H1 (cell line): ENCODE data around the gene B3GNT2. TPM values are rescaled to one million over a fixed set of nuclear protein-coding genes. Genes with fewer than 3 reads are reported as not detected.

Source experiments
- CTCF ChIA-PET: fragments of 300-600 bp; sonication (Branson Sonifier 250); formaldehyde crosslinking; loops from one replicate; lab custom pipeline; 2021; ENCODE audit not compliant: partially characterized antibody; lab: Charles Lee
- POLR2A ChIA-PET: fragments of 300-600 bp; sonication (Branson Sonifier 250); formaldehyde crosslinking; loops from one replicate; lab custom pipeline; 2021; ENCODE audit warnings: inconsistent platforms; ENCODE audit not compliant: partially characterized antibody; lab: Charles Lee
- DNase-seq, 2 experiments: peaks; one replicate each; pipeline versions ENCODE4 v3.0.0 to v3.0.0-alpha.2; 2010 to 2022; ENCODE audit warnings: low spot score in 2 of 2, low read depth in 1 of 2, mixed read lengths in 1 of 2
- FAIRE-seq: peaks from 2 replicates; lab custom pipeline; 2011; peaks lifted over from hg19 to GRCh38; lab: Jason Lieb, UNC
- H2AFZ ChIP-seq: 2 replicates; pipeline ENCODE4 v1.8.1; 2012; ENCODE audit warnings: low read length, inconsistent platforms
- H2AK5ac ChIP-seq: 2 replicates; pipeline ENCODE4 v1.6.1; 2013; ENCODE audit warnings: low read depth, low read length
- H2BK120ac ChIP-seq: replicated peaks from 2 replicates; pipeline ENCODE3; 2013; ENCODE audit warnings: low read depth, low read length, inconsistent platforms
- H2BK12ac ChIP-seq: 2 replicates; pipeline ENCODE4 v1.6.1; 2013; ENCODE audit warnings: low read depth, low read length
- H2BK15ac ChIP-seq: 2 replicates; pipeline ENCODE4 v1.6.1; 2013; ENCODE audit warnings: low read length
- H2BK20ac ChIP-seq: 2 replicates; pipeline ENCODE4 v1.6.1; 2013; ENCODE audit warnings: low read length
- H2BK5ac ChIP-seq: 2 replicates; pipeline ENCODE4 v1.6.1; 2013; ENCODE audit warnings: low read depth, low read length
- H3K14ac ChIP-seq: 2 replicates; pipeline ENCODE4 v1.6.1; 2013; ENCODE audit warnings: inconsistent platforms; ENCODE audit not compliant: insufficient read length
- H3K18ac ChIP-seq: 2 replicates; pipeline ENCODE4 v1.6.1; 2013; ENCODE audit warnings: low read length; ENCODE audit errors: extremely low read depth
- H3K23ac ChIP-seq: 2 replicates; pipeline ENCODE4 v1.6.1; 2013; ENCODE audit warnings: inconsistent platforms; ENCODE audit not compliant: insufficient read length
- H3K23me2 ChIP-seq: 2 replicates; pipeline ENCODE4 v1.6.1; 2013; ENCODE audit warnings: low read depth, low read length
- H3K27ac ChIP-seq: 2 replicates; pipeline ENCODE4 v1.6.1; 2011; ENCODE audit warnings: low read depth, low read length, inconsistent platforms
- H3K27me3 ChIP-seq, 4 experiments: replicated peaks in 1 of 4; 1 replicate in 1 of 4; 2 replicates in 3 of 4; pipeline versions ENCODE4 v1.6.1 to v1.8.1; 2011 to 2013; ENCODE audit warnings: low read length in 3 of 4, mild to moderate bottlenecking in 3 of 4, inconsistent platforms in 2 of 4, mixed read lengths in 2 of 4, moderate library complexity in 1 of 4; ENCODE audit not compliant: control insufficient read depth in 3 of 4, insufficient read depth in 3 of 4; ENCODE audit errors: extremely low read depth in 1 of 4
- H3K36me3 ChIP-seq, 4 experiments: 2 replicates each; pipeline versions ENCODE4 v1.6.1 to v1.8.1; 2011 to 2013; ENCODE audit warnings: mild to moderate bottlenecking in 4 of 4, low read length in 3 of 4, moderate library complexity in 2 of 4, control low read depth in 1 of 4, inconsistent platforms in 1 of 4; ENCODE audit not compliant: insufficient read depth in 4 of 4, control insufficient read depth in 2 of 4
- H3K4ac ChIP-seq: replicated peaks from 2 replicates; pipeline ENCODE3; 2013; ENCODE audit warnings: low read length, low read depth, mixed read lengths, inconsistent platforms; ENCODE audit not compliant: insufficient read length
- H3K4me1 ChIP-seq, 4 experiments: replicated peaks in 1 of 4; 1 replicate in 1 of 4; 2 replicates in 3 of 4; pipeline versions ENCODE4 v1.6.1 to v1.8.1; 2011 to 2013; ENCODE audit warnings: low read length in 3 of 4, inconsistent platforms in 2 of 4, mixed read lengths in 1 of 4; ENCODE audit not compliant: insufficient read depth in 4 of 4, control insufficient read depth in 3 of 4
- H3K4me2 ChIP-seq, 2 experiments: 2 replicates each; pipeline versions ENCODE4 v1.6.1 to v1.8.1; 2011 to 2013; ENCODE audit warnings: low read depth in 2 of 2, low read length in 2 of 2, control low read depth in 1 of 2, inconsistent platforms in 1 of 2, mild to moderate bottlenecking in 1 of 2; ENCODE audit not compliant: insufficient read depth in 1 of 2
- H3K4me3 ChIP-seq, 4 experiments: fragments of 200-600, 300-600 bp in 1 of 4; sonication (generic), shearing (Covaris generic), sonication (Bioruptor Twin) in 1 of 4; 2 replicates each; pipeline versions ENCODE4 v1.5.1 to v1.8.1; 2011 to 2016; ENCODE audit warnings: low read length in 4 of 4, low read depth in 3 of 4, control low read depth in 2 of 4, inconsistent platforms in 2 of 4, mild to moderate bottlenecking in 2 of 4, mixed read lengths in 1 of 4, moderate library complexity in 1 of 4; ENCODE audit not compliant: insufficient read depth in 2 of 4; ENCODE audit errors: extremely low read depth in 1 of 4
- H3K56ac ChIP-seq: replicated peaks from 2 replicates; pipeline ENCODE3; 2013; ENCODE audit warnings: low read depth, mild to moderate bottlenecking, mixed read lengths, low read length, inconsistent platforms; ENCODE audit not compliant: insufficient read length
- H3K79me1 ChIP-seq: 2 replicates; pipeline ENCODE4 v1.6.1; 2013; ENCODE audit warnings: low read depth, low read length, control low read depth
- H3K79me2 ChIP-seq, 2 experiments: 2 replicates each; pipeline versions ENCODE4 v1.6.1 to v1.8.1; 2012 to 2013; ENCODE audit warnings: low read length in 2 of 2, mild to moderate bottlenecking in 2 of 2, inconsistent platforms in 1 of 2; ENCODE audit not compliant: insufficient read depth in 2 of 2, control insufficient read depth in 1 of 2
- H3K9ac ChIP-seq, 4 experiments: replicated peaks in 1 of 4; 1 replicate in 1 of 4; 2 replicates in 3 of 4; pipeline versions ENCODE4 v1.6.1 to v1.8.1; 2011 to 2013; ENCODE audit warnings: low read depth in 3 of 4, low read length in 3 of 4, control low read depth in 2 of 4, mild to moderate bottlenecking in 2 of 4, moderate library complexity in 2 of 4, inconsistent platforms in 1 of 4; ENCODE audit errors: extremely low read depth in 1 of 4
- H3K9me3 ChIP-seq, 2 experiments: 2 replicates each; pipeline versions ENCODE4 v1.6.1 to v1.8.1; 2012 to 2013; ENCODE audit warnings: mild to moderate bottlenecking in 2 of 2, moderate library complexity in 2 of 2, control low read depth in 1 of 2, inconsistent platforms in 1 of 2, low read depth in 1 of 2, low read length in 1 of 2, mixed read lengths in 1 of 2; ENCODE audit not compliant: insufficient read depth in 2 of 2
- H4K20me1 ChIP-seq, 2 experiments: replicated peaks in 1 of 2; 2 replicates each; pipeline versions ENCODE3 to v1.8.1; 2011 to 2013; ENCODE audit warnings: inconsistent platforms in 2 of 2, low read length in 2 of 2, mild to moderate bottlenecking in 1 of 2; ENCODE audit not compliant: insufficient read depth in 2 of 2, control insufficient read depth in 1 of 2
- H4K5ac ChIP-seq: 2 replicates; pipeline ENCODE4 v1.6.1; 2013; ENCODE audit warnings: low read length, low read depth, mixed read lengths, inconsistent platforms; ENCODE audit not compliant: insufficient read length
- H4K8ac ChIP-seq: 2 replicates; pipeline ENCODE4 v1.8.0; 2013; ENCODE audit warnings: mild to moderate bottlenecking, moderate library complexity, low read length, inconsistent platforms; ENCODE audit not compliant: insufficient read depth; ENCODE audit errors: extremely low read depth
- H4K91ac ChIP-seq: replicated peaks from 2 replicates; pipeline ENCODE3; 2013; ENCODE audit warnings: low read length, mixed read lengths, inconsistent platforms; ENCODE audit not compliant: insufficient read length
- FOSL1 ChIP-seq: IDR thresholded peaks from 2 replicates; pipeline ENCODE4 v1.6.1; 2011; ENCODE audit warnings: mild to moderate bottlenecking, low read depth, low read length, moderate library complexity; ENCODE audit not compliant: insufficient read depth
- MAFK ChIP-seq: IDR thresholded peaks from 2 replicates; pipeline ENCODE4 v1.6.1; 2012; ENCODE audit warnings: low read depth, mild to moderate bottlenecking, improper control_type of control experiment, low read length
- RNF2 ChIP-seq: fragments of 200-900, 300-1000 bp; sonication (generic); IDR thresholded peaks from 2 replicates; pipeline ENCODE4 v1.7.1; 2016; ENCODE audit warnings: borderline replicate concordance, low read depth, mild to moderate bottlenecking, antibody characterized with exemption, low read length; ENCODE audit not compliant: poor library complexity, severe bottlenecking; ENCODE audit errors: missing control alignments
- SIRT6 ChIP-seq: IDR thresholded peaks from one replicate; pipeline ENCODE4 v1.7.1; 2012; ENCODE audit warnings: low read length, inconsistent platforms
- WGBS, 2 experiments: shearing (Covaris generic) in 1 of 2; methylation state at CpG; one replicate each; pipeline versions ENCODE4 v1.1.6 to v1.1.7; 2013 to 2015; ENCODE audit warnings: low lambda C conversion rate in 2 of 2, mixed read lengths in 2 of 2, inconsistent platforms in 1 of 2, low coverage in 1 of 2, missing lambda C conversion rate in 1 of 2; ENCODE audit not compliant: insufficient replicate concordance in 2 of 2, insufficient coverage in 1 of 2, insufficient read length in 1 of 2; ENCODE audit errors: extremely low coverage in 1 of 2, missing lambda C conversion rate in 1 of 2; 5-methylcytosine and 5-hydroxymethylcytosine counted together
- polyA plus RNA-seq, 7 experiments: library from polyadenylated mRNA; depleted of rRNA in 3 of 7; stranded (reverse) in 5 of 7; unstranded in 2 of 7; fragments of >200 nt in 5 of 7; fragments of 200-250 nt in 2 of 7; gene quantifications; 1 replicate in 5 of 7; 2 replicates in 1 of 7; 4 replicates in 1 of 7; pipeline versions ENCODE4 v1.2.1 to v1.2.3, GENCODE V29; 2011 to 2013; ENCODE audit warnings: missing spikeins in 2 of 7, mixed read lengths in 2 of 7
- total RNA-seq: library from RNA; stranded (reverse); fragmentation: NEBNext Ultra II Directional; extraction: Animal tissue kit (Norgen Biotek cat#: 25700); gene quantifications from 2 replicates; pipeline ENCODE4 v1.2.1, GENCODE V29; 2021

Gene B3GNT2
- total and polyA plus RNA-seq, 2 of the 8 experiments (the other 6 are each of a cell fraction or from before 2014, with no cell fraction given): 20.1 to 40.8 TPM

DNA sequence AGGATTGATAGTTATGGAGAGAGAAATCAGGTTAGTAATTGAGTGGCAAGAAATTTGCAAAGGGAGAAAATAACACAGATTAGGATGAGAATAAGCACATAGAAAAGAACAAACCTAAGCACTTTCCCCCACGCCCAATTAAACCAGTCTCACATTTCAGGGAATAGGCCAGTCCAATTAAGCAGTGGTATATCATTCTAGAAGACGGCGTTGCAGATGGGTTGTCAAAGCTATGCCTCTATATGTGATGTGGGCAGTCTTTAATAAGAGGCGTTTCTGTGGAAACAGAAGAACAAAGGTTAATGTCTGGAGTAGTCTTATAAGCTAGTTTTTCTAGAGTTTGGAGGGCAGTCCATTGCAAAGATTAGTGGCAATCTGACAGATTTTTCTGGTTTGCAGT, 61.6 kb downstream of the B3GNT2 start:
- no peak overlapping the region for H2AFZ ChIP-seq
- H3K4me1 ChIP-seq: no peaks in the 10 kb centered on the region; a peak in 1 of 7 replicates
- H3K36me3 ChIP-seq: no peaks in the 10 kb centered on the region
- H3K27ac ChIP-seq: no peak overlapping the region
- no peak for DNase-seq
- no peak overlapping the region for H3K9ac ChIP-seq
- H3K27me3 ChIP-seq: no peaks in the 10 kb centered on the region
- no peak overlapping the region for H3K14ac ChIP-seq
- no peak overlapping the region for H4K91ac ChIP-seq
- no peak overlapping the region for H3K4me2 ChIP-seq
- no peak overlapping the region for H2BK120ac ChIP-seq
- H4K8ac ChIP-seq: no peak overlapping the region
- no peak overlapping the region for H2BK20ac ChIP-seq
- POLR2A ChIA-PET: no interaction called here
- H3K9me3 ChIP-seq: no peaks in the 10 kb centered on the region
- TF ChIP-seq FOSL1 (no peak), RNF2 (no peak), MAFK (no peak), SIRT6 (no peak)
- no peaks in the 10 kb centered on the region for H4K20me1 ChIP-seq
- no peak for FAIRE-seq
- H2BK5ac ChIP-seq: no peak overlapping the region
- no peak overlapping the region for H3K56ac ChIP-seq
- no peaks in the 10 kb centered on the region for H3K79me2 ChIP-seq
- no peak overlapping the region for H3K18ac ChIP-seq
- H2BK12ac ChIP-seq: no peak overlapping the region
- no peaks in the 10 kb centered on the region for H3K23me2 ChIP-seq
- 93% methylated on average over 4 of the region's 4 CpGs; no CpG with 5 or more reads in 1 of the 2 experiments for WGBS, 2 experiments
- H3K4me3 ChIP-seq: no peak overlapping the region
- H2AK5ac ChIP-seq: no peak overlapping the region
- CTCF ChIA-PET: interaction anchor here (1.1 kb wide), 1 partner anchor 32 kb away, joined by 3 read pairs; no protein-coding TSS in a partner anchor
- H3K79me1 ChIP-seq: no peaks in the 10 kb centered on the region
- H2BK15ac ChIP-seq: no peak overlapping the region
- H3K4ac ChIP-seq: no peak overlapping the region
- no peak overlapping the region for H4K5ac ChIP-seq
- H3K23ac ChIP-seq: no peak overlapping the region
